HepG2 (cell line): ENCODE measurements around the gene MREG. TPM values are rescaled to one million over a fixed set of nuclear protein-coding genes. Genes with fewer than 3 reads are reported as not detected.

Experiments used
- ATAC-seq: fragments of 200-7000 bp; cut with Tn5 transposase; 3 replicates; pipeline ENCODE4 v1.9.1; 2020; ENCODE audit warnings: mild to moderate bottlenecking, moderate library complexity
- BruUV-seq: library from RNA; stranded (reverse); fragments of 400-500 nt; replicated peaks from 2 replicates; lab custom pipeline; 2021; lab: Mats Ljungman, UMichigan
- CTCF ChIA-PET: fragments of 300-600 bp; formaldehyde crosslinking; extraction: SDS; loops from one replicate; lab custom pipeline; 2021; ENCODE audit warnings: low total read pairs, inconsistent platforms, low intra/inter-chr PET ratio; lab: Yijun Ruan, JAX
- POLR2A ChIA-PET: fragments of 350-600 bp; sonication (Branson Sonifier 250); formaldehyde crosslinking; loops from one replicate; lab custom pipeline; 2020; ENCODE audit warnings: antibody characterized with exemption, inconsistent platforms; lab: Yijun Ruan, JAX
- DNase-seq: peaks from one replicate; pipeline ENCODE4 v3.0.0-alpha.2; 2015; ENCODE audit warnings: low spot score
- FAIRE-seq: peaks from 3 replicates; lab custom pipeline; 2011; peaks lifted over from hg19 to GRCh38; lab: Jason Lieb, UNC
- H2AFZ ChIP-seq: one replicate; pipeline ENCODE4 v1.6.1; 2011; ENCODE audit warnings: low read length, inconsistent platforms
- H3K27ac ChIP-seq: fragments of 300-600 bp; 3 replicates; pipeline ENCODE4 v1.8.0; 2011; ENCODE audit warnings: mixed run types, mild to moderate bottlenecking, mixed read lengths, low read length, inconsistent platforms; ENCODE audit not compliant: insufficient read depth; ENCODE audit errors: extremely low read length
- H3K27me3 ChIP-seq, 2 experiments: fragments of 200-600 bp in 1 of 2; 2 replicates in 1 of 2; 3 replicates in 1 of 2; pipeline versions ENCODE4 v1.6.0 to v1.8.0; 2011; ENCODE audit warnings: low read length in 2 of 2, mild to moderate bottlenecking in 2 of 2, moderate library complexity in 2 of 2, inconsistent platforms in 1 of 2; ENCODE audit not compliant: insufficient read depth in 2 of 2, control insufficient read depth in 1 of 2
- H3K36me3 ChIP-seq, 2 experiments: fragments of 200-600 bp in 1 of 2; replicated peaks in 1 of 2; 2 replicates in 1 of 2; 3 replicates in 1 of 2; pipeline versions ENCODE4 v1.5.1 to v1.8.0; 2011; ENCODE audit warnings: low read length in 2 of 2, inconsistent platforms in 1 of 2; ENCODE audit not compliant: insufficient read depth in 2 of 2, control insufficient read depth in 1 of 2
- H3K4me1 ChIP-seq: 2 replicates; pipeline ENCODE4 v1.5.1; 2012; ENCODE audit warnings: low read length, inconsistent platforms; ENCODE audit not compliant: insufficient read depth
- H3K4me2 ChIP-seq: 2 replicates; pipeline ENCODE4 v1.6.0; 2011; ENCODE audit warnings: low read depth, low read length, inconsistent platforms
- H3K4me3 ChIP-seq, 3 experiments: fragments of 200-600 bp in 1 of 3; sonication (generic), shearing (Covaris generic) in 1 of 3; replicated peaks in 1 of 3; 2 replicates each; pipeline ENCODE4 v1.5.1; 2011 to 2016; ENCODE audit warnings: low read length in 3 of 3, inconsistent platforms in 2 of 3, low read depth in 2 of 3, mild to moderate bottlenecking in 2 of 3, control low read depth in 1 of 3, mixed read lengths in 1 of 3; ENCODE audit not compliant: insufficient read depth in 1 of 3
- H3K79me2 ChIP-seq: one replicate; pipeline ENCODE4 v1.6.1; 2011; ENCODE audit warnings: low read length, inconsistent platforms; ENCODE audit not compliant: insufficient read depth
- H3K9ac ChIP-seq: 2 replicates; pipeline ENCODE4 v1.6.0; 2011; ENCODE audit warnings: mild to moderate bottlenecking, low read depth, low read length, inconsistent platforms; ENCODE audit not compliant: insufficient read depth
- H3K9me3 ChIP-seq: 2 replicates; pipeline ENCODE4 v1.5.1; 2012; ENCODE audit warnings: mild to moderate bottlenecking, low read length
- H4K20me1 ChIP-seq: 2 replicates; pipeline ENCODE4 v1.6.0; 2011; ENCODE audit warnings: inconsistent platforms, mild to moderate bottlenecking, low read length, moderate library complexity; ENCODE audit not compliant: insufficient read depth
- ARNT2 ChIP-seq: sonication (generic); formaldehyde crosslinking; IDR thresholded peaks from 2 replicates; pipeline ENCODE4 v1.8.0; 2022; ENCODE audit warnings: mild to moderate bottlenecking, low read depth, missing genetic modification reagents, moderate library complexity
- BRD4 ChIP-seq: sonication (generic); formaldehyde crosslinking; IDR thresholded peaks from 2 replicates; pipeline ENCODE4 v1.4.0; 2020; ENCODE audit warnings: missing genetic modification reagents
- FOSL1 ChIP-seq: sonication (generic); formaldehyde crosslinking; IDR thresholded peaks from 2 replicates; pipeline ENCODE4 v1.9.0; 2021; ENCODE audit warnings: missing genetic modification reagents, borderline replicate concordance
- GABPB1 ChIP-seq: IDR thresholded peaks from 2 replicates; pipeline ENCODE4 v1.6.1; 2016; ENCODE audit warnings: mild to moderate bottlenecking, missing genetic modification reagents, moderate library complexity, missing compliant biosample characterization
- KLF12 ChIP-seq: sonication (generic); formaldehyde crosslinking; IDR thresholded peaks from 2 replicates; pipeline ENCODE4 v1.4.0; 2020; ENCODE audit warnings: missing genetic modification reagents, borderline replicate concordance
- MIER3 ChIP-seq: IDR thresholded peaks from 2 replicates; pipeline ENCODE4 v1.6.1; 2016; ENCODE audit warnings: missing compliant biosample characterization, borderline replicate concordance
- NCOR1 ChIP-seq: fragments of 200-600 bp; sonication (generic); IDR thresholded peaks from 2 replicates; pipeline ENCODE4 v1.7.0; 2017; ENCODE audit warnings: antibody characterized with exemption, low read length, borderline replicate concordance
- NFIB ChIP-seq: sonication (generic); formaldehyde crosslinking; IDR thresholded peaks from 2 replicates; pipeline ENCODE4 v1.9.0; 2021; ENCODE audit warnings: missing genetic modification reagents, mild to moderate bottlenecking, borderline replicate concordance
- NFKBIZ ChIP-seq: IDR thresholded peaks from 2 replicates; pipeline ENCODE4 v1.6.1; 2018; ENCODE audit warnings: missing genetic modification reagents, missing compliant biosample characterization
- NPAS2 ChIP-seq: sonication (generic); formaldehyde crosslinking; IDR thresholded peaks from 2 replicates; pipeline ENCODE4 v1.8.0; 2022; ENCODE audit warnings: mild to moderate bottlenecking, missing genetic modification reagents, borderline replicate concordance
- RBAK ChIP-seq: sonication (generic); formaldehyde crosslinking; IDR thresholded peaks from 2 replicates; pipeline ENCODE4 v1.5.1; 2020; ENCODE audit warnings: mild to moderate bottlenecking, missing genetic modification reagents
- SALL1 ChIP-seq: sonication (generic); formaldehyde crosslinking; IDR thresholded peaks from 2 replicates; pipeline ENCODE4 v1.8.0; 2022; ENCODE audit warnings: mild to moderate bottlenecking, missing genetic modification reagents
- U2AF2 ChIP-seq: fragments of 200-400 bp; formaldehyde crosslinking; IDR thresholded peaks from 2 replicates; pipeline ENCODE4 v1.6.1; 2017; ENCODE audit warnings: low read depth, mild to moderate bottlenecking, low read length
- ZNF772 ChIP-seq: sonication (generic); formaldehyde crosslinking; IDR thresholded peaks from 2 replicates; pipeline ENCODE4 v1.5.0; 2020; ENCODE audit warnings: mild to moderate bottlenecking, missing genetic modification reagents
- WGBS: methylation state at CpG from one replicate; pipeline ENCODE4 v1.1.6; 2017; ENCODE audit warnings: low lambda C conversion rate; 5-methylcytosine and 5-hydroxymethylcytosine counted together
- in situ Hi-C: cut with HindIII; loops from 2 replicates; pipeline ENCODE4 v1.10.0; 2017; ENCODE audit warnings: low pct_unique_long_range_greater_than_20kb; ENCODE audit not compliant: extremely low pct_ligation_motif_present
- intact Hi-C: fragments of 100-400 bp; cut with micrococcal nuclease; formaldehyde crosslinking; loops from one replicate; pipeline ENCODE4 v1.10.0; 2022; ENCODE audit not compliant: unreplicated experiment
- polyA plus RNA-seq, 8 experiments: library from polyadenylated mRNA; depleted of rRNA in 3 of 8; stranded (reverse) in 7 of 8; unstranded in 1 of 8; fragments of >200 nt; fragmentation: Illumina TruSeq in 4 of 8; extraction: Trizol in 4 of 8; gene quantifications; 2 replicates each; pipeline versions ENCODE4 v1.2.1 to v1.2.3, GENCODE V29; 2011 to 2016; ENCODE audit warnings: low read depth in 4 of 8, missing spikeins in 1 of 8, mixed read lengths in 1 of 8; ENCODE audit not compliant: insufficient read depth in 1 of 8
- total RNA-seq, 5 experiments: library from RNA; depleted of rRNA; stranded (reverse); fragments of >200 nt; fragmentation: Illumina TruSeq; extraction: Trizol; gene quantifications; 2 replicates each; pipeline ENCODE4 v1.2.3, GENCODE V29; 2016; ENCODE audit warnings: low read depth in 1 of 5
- TF ChIP-seq, protein P1 (sequence below): IDR thresholded peaks from 2 replicates; pipeline ENCODE4 v1.4.0; 2020; ENCODE audit warnings: mild to moderate bottlenecking, missing genetic modification reagents
- TF ChIP-seq, protein P2 (sequence below), 2 experiments: sonication (generic) in 1 of 2; formaldehyde crosslinking in 1 of 2; IDR thresholded peaks; 2 replicates each; pipeline versions ENCODE4 v1.5.1 to v1.6.1; 2011 to 2020; ENCODE audit warnings: borderline replicate concordance in 1 of 2, low read depth in 1 of 2, low read length in 1 of 2, mild to moderate bottlenecking in 1 of 2, missing genetic modification reagents in 1 of 2, moderate library complexity in 1 of 2

MREG gene
- total and polyA plus RNA-seq, 2 of the 13 experiments (the other 11 are each of a cell fraction or from before 2014, with no cell fraction given), result 7.5 to 23.3 TPM

- TF ChIP-seq, protein P1, sequence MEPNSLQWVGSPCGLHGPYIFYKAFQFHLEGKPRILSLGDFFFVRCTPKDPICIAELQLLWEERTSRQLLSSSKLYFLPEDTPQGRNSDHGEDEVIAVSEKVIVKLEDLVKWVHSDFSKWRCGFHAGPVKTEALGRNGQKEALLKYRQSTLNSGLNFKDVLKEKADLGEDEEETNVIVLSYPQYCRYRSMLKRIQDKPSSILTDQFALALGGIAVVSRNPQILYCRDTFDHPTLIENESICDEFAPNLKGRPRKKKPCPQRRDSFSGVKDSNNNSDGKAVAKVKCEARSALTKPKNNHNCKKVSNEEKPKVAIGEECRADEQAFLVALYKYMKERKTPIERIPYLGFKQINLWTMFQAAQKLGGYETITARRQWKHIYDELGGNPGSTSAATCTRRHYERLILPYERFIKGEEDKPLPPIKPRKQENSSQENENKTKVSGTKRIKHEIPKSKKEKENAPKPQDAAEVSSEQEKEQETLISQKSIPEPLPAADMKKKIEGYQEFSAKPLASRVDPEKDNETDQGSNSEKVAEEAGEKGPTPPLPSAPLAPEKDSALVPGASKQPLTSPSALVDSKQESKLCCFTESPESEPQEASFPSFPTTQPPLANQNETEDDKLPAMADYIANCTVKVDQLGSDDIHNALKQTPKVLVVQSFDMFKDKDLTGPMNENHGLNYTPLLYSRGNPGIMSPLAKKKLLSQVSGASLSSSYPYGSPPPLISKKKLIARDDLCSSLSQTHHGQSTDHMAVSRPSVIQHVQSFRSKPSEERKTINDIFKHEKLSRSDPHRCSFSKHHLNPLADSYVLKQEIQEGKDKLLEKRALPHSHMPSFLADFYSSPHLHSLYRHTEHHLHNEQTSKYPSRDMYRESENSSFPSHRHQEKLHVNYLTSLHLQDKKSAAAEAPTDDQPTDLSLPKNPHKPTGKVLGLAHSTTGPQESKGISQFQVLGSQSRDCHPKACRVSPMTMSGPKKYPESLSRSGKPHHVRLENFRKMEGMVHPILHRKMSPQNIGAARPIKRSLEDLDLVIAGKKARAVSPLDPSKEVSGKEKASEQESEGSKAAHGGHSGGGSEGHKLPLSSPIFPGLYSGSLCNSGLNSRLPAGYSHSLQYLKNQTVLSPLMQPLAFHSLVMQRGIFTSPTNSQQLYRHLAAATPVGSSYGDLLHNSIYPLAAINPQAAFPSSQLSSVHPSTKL (CRISPR knock-in tag), result 0 out of 2 replicates have a peak, but pooled peaks have one; percentile 15
- TF ChIP-seq GABPB1, result no peak
- peak; percentile 33; the same call in 1 of the 2 replicates for TF ChIP-seq SALL1 (CRISPR knock-in tag)
Measured at GRCh38 chr2:215921895-215922294, 91.5 kb downstream of the MREG start (continued).

GRCh38 chr2:215920244-215921100 is 92.9 kb downstream of the MREG start:
- in situ Hi-C loops (loop anchor here (5.0 kb wide), 2 partner anchors 123 to 488 kb away; no protein-coding TSS in a partner anchor), intact Hi-C loops (loop anchor here (1.0 to 5.0 kb wide), 8 partner anchors 94 to 524 kb away; no protein-coding TSS in a partner anchor)
- peak overlapping the region; percentile 16 for H3K27ac ChIP-seq
- ATAC-seq (peak; percentile 98), DNase-seq (peak; percentile 81), FAIRE-seq (peak; percentile 49)
- H3K27me3 ChIP-seq, result no peaks in the 10 kb centered on the region
- CTCF ChIA-PET, result interaction anchor here (0.7 to 1.5 kb wide), 3 partner anchors 92 to 466 kb away, joined by 3 to 16 read pairs (median 9); no protein-coding TSS in a partner anchor
- no peak overlapping the region for H2AFZ ChIP-seq
- BruUV-seq, result no TSS peak
- peaks cover 42% of the 10 kb centered on the region for H3K4me1 ChIP-seq
- POLR2A ChIA-PET, result no interaction called here
- 32% methylated on average over 8 of the region's 8 CpGs for WGBS
- no peak overlapping the region for H3K9ac ChIP-seq
- peak overlapping the region; percentile 21 for H3K4me2 ChIP-seq
- H3K9me3 ChIP-seq, result no peaks in the 10 kb centered on the region
- no peaks in the 10 kb centered on the region for H3K79me2 ChIP-seq
- H4K20me1 ChIP-seq, result no peaks in the 10 kb centered on the region
- H3K4me3 ChIP-seq, result no peak overlapping the region
- no peaks in the 10 kb centered on the region for H3K36me3 ChIP-seq
- TF ChIP-seq NFKBIZ (CRISPR knock-in tag) (peak; percentile 57; the same call in 1 of the 2 replicates), NCOR1 (no peak), ZNF772 (peak; percentile 68; the same call in 1 of the 2 replicates), NFIB (CRISPR knock-in tag) (no peak), BRD4 (peak; percentile 68), RBAK (CRISPR knock-in tag) (no peak), KLF12 (no peak), U2AF2 (no peak), ARNT2 (no peak; the same call in none of the 2 replicates), FOSL1 (CRISPR knock-in tag) (no peak), MIER3 (CRISPR knock-in tag) (peak; percentile 76), NPAS2 (CRISPR knock-in tag) (no peak)
- TF ChIP-seq, protein P2, sequence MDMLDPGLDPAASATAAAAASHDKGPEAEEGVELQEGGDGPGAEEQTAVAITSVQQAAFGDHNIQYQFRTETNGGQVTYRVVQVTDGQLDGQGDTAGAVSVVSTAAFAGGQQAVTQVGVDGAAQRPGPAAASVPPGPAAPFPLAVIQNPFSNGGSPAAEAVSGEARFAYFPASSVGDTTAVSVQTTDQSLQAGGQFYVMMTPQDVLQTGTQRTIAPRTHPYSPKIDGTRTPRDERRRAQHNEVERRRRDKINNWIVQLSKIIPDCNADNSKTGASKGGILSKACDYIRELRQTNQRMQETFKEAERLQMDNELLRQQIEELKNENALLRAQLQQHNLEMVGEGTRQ (IDR thresholded peaks at IDR 0.05; ENCODE audit: low read depth, low read length), result no peak
- TF ChIP-seq, protein P2 (CRISPR knock-in tag; IDR thresholded peaks at IDR 0.05; ENCODE audit: borderline replicate concordance), result no peak
